GM21576 (cell line): ENCODE measurements around the gene RNF220.
"Not testable (repeated sequence)": the region's sequence is repeated elsewhere in the genome, so short reads cannot be mapped to it uniquely, and the experiment has no call there.

Source experiments
- ATAC-seq: cut with Tn5 transposase; IDR thresholded peaks from one replicate; pipeline ENCODE4 v1.9.1; 2021; ENCODE audit warnings: mild to moderate bottlenecking, moderate library complexity; ENCODE audit not compliant: unreplicated experiment

RNF220 gene

DNA sequence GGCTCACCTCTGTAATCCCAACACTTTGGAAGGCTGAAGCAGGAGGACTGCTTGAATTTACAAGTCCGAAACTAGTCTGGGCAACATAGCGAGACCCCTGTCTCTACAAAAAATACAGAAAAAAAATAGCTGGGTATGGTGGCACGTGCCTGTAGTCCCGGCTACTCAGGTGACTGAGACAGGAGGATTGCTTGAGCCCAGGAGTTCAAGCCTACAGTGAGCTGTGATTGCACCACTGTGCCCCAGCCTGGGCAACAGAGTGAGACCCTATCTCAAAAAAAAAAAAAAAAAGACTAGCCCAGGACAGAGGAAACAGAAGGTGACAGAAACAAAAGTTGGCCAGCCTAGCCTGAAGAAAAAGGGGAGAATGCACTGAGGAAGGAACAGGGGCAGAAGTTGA is 290.6 kb downstream of the RNF220 start:
- ATAC-seq: no peak

DNA sequence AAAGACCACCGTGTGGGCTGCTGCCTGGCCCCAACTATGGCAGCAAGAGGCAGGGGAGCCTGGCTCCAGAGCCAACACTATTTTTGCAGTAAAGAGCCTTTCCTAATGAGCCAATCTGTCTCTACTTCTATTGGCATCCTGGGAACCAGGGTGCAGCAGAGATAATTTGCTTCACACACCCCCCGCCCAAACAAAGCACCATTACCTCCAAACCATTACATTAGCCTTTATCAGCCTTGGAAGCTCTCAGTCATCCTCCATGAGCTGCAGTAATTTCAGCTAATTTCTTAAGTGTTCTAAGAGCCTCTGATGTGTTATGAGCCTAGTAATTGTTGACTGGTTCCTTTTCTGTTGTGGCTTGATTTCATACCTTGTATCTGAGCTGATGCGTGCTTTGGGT is 291.0 kb downstream of the RNF220 start:
- no peak for ATAC-seq

DNA sequence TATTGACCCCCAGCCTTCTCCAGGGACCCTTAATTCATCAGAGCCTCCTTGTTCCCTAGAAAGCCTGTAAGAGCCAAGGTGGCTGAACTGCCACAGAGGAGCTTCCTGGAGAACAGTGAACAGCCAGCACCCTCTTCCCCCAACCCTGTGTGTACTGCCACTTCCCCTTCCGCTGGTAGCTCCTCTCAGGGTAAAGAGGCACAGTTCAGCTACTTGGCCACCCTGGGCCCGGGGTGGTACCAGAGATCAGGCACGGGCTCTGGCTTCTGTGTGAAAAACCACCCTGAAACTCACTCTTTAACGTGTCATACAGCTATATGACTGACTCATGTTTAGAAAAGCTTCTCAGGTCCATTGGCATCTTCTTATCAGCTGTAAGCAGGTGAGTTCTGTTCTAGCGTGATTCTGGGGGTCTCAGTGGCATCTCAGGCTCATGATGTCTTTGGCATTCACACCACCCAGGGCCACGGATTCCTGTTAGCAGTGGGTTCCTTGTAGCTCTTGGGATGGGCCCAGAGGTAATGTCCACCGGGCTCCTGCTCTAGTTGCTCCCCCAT is 291.8 kb downstream of the RNF220 start:
- ATAC-seq: no peak

DNA sequence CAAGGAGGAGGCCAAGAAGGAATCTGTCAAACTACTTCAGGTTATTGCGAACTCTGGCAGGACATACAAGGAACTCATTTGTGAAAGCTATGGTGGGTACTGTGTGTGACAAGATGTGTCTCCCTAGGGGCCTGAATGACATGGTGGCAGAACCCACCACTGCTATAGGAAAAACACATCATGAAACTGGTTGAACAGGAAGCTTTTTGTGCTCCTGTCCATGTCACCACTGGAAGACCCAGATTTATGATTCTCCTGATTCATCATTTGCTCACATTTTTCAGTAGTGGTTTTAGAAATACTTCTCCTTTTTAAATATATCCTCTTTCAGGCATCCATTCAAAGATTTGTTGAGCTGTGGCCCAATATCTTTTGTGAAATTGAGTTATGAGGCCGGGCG is 293.1 kb downstream of the RNF220 start:
- no peak for ATAC-seq

DNA sequence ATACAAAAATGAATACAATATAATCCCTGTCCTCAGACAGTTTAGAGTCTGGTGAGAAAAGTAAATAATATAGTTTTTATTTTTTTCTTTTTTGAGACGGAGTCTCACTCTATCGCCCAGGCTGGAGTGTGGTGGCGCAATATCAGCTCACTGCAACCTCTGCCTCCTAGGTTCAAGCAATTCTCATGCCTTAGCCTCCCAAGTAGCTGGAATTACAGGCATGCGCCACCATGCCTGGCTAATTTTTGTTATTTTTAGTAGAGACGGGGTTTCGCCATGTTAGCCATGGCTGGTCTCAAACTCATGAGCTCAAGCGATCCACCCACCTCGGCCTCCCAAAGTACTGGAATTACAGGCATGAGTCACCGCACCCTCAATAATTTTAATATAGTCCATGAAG is 294.3 kb downstream of the RNF220 start:
- not testable (repeated sequence) for ATAC-seq

DNA sequence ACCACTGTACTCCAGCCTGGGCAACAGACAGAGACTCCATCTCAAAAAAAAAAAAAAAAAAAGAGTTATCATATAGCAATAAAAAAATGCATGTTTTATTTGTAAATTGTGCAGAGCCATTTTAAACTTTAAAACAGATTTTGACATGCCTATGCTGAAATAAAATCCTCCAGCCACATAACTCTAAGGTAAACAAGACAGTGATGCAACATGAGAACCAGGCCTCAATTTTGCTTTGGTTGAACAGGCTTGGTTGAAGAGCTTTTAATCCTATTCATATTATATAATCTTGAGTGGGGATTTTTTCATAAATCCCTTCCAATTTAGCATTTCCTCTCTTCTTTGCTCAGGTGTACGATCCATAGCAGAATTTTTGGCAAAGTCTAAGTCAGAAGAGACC is 295.5 kb downstream of the RNF220 start:
- no peak for ATAC-seq

DNA sequence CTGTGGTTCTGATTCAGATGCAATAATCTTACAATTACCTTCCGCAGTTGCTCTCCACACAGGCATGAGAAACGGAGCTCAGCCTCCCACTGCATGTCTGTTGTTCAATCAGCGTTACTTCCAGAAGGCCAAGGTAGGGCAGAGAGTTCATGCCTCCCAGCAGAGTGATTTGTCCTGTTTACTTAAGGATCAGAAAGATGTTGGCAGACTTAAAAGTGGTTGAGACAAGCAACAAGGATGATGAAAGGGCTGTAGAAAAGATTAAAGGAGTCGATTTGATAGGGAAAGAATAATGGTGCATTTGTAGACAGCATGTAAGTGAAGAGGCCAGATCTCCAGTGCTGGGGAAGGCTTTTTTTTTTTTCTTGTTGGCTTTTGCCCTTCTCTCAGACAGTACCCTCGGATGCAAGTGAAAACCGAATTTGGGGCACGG is 296.1 kb downstream of the RNF220 start:
- ATAC-seq: no peak
